GM23338 (cell line): ENCODE measurements around the gene PIF1. TPM values are rescaled to one million over a fixed set of nuclear protein-coding genes. Genes with fewer than 3 reads are reported as not detected.

Experiments used
- ATAC-seq: fragments of 200-7000 bp; cut with Tn5 transposase; 3 replicates; pipeline ENCODE4 v1.9.1; 2020
- DNase-seq: peaks from one replicate; pipeline ENCODE4 v3.0.0-alpha.2; 2015; ENCODE audit warnings: low spot score
- H2AFZ ChIP-seq: fragments of 200-600 bp; sonication (generic); 2 replicates; pipeline ENCODE4 v1.8.0; 2016; ENCODE audit warnings: antibody characterized with exemption, mild to moderate bottlenecking, moderate library complexity
- H3F3A ChIP-seq: fragments of 200-600 bp; sonication (generic); replicated peaks from 2 replicates; pipeline ENCODE4 v1.8.0; 2017; ENCODE audit warnings: antibody characterized with exemption, mixed run types, low read depth
- H3K27ac ChIP-seq: fragments of 200-600 bp; sonication (generic); 2 replicates; pipeline ENCODE4 v1.6.1; 2016; ENCODE audit warnings: low read depth
- H3K27me3 ChIP-seq: fragments of 200-600 bp; sonication (generic); 2 replicates; pipeline ENCODE4 v1.8.0; 2016; ENCODE audit warnings: mild to moderate bottlenecking, mixed run types, moderate library complexity; ENCODE audit not compliant: insufficient read depth
- H3K36me3 ChIP-seq: fragments of 200-600 bp; sonication (generic); 2 replicates; pipeline ENCODE4 v1.8.0; 2016; ENCODE audit warnings: mild to moderate bottlenecking; ENCODE audit not compliant: insufficient read depth
- H3K4me1 ChIP-seq: fragments of 200-600 bp; sonication (generic); 2 replicates; pipeline ENCODE4 v1.8.0; 2016; ENCODE audit warnings: mild to moderate bottlenecking, moderate library complexity; ENCODE audit not compliant: insufficient read depth
- H3K4me2 ChIP-seq: fragments of 200-600 bp; sonication (generic); 2 replicates; pipeline ENCODE4 v1.7.1; 2017; ENCODE audit warnings: mixed run types
- H3K4me3 ChIP-seq: fragments of 200-600 bp; sonication (generic); 2 replicates; pipeline ENCODE4 v1.6.1; 2016; ENCODE audit warnings: mixed run types
- H3K79me2 ChIP-seq: fragments of 200-600 bp; sonication (generic); replicated peaks from 2 replicates; pipeline ENCODE4 v1.8.0; 2017; ENCODE audit warnings: mild to moderate bottlenecking; ENCODE audit not compliant: insufficient read depth
- H3K9me2 ChIP-seq: fragments of 200-600 bp; sonication (generic); 2 replicates; pipeline ENCODE4 v1.8.0; 2017; ENCODE audit not compliant: insufficient read depth
- H4K20me1 ChIP-seq: fragments of 200-600 bp; sonication (generic); replicated peaks from 2 replicates; pipeline ENCODE4 v1.8.0; 2017; ENCODE audit warnings: mild to moderate bottlenecking; ENCODE audit not compliant: insufficient read depth
- H3K27ac Mint-ChIP-seq: 2 replicates; pipeline ENCODE4 v1.8.0; 2020; ENCODE audit warnings: inconsistent platforms, mild to moderate bottlenecking, moderate library complexity, mixed read lengths
- H3K27me3 Mint-ChIP-seq: 3 replicates; pipeline ENCODE4 v1.8.0; 2022; ENCODE audit warnings: low read depth, mild to moderate bottlenecking, moderate library complexity, mixed read lengths, inconsistent platforms; ENCODE audit not compliant: insufficient read depth, poor library complexity
- H3K36me3 Mint-ChIP-seq: 3 replicates; pipeline ENCODE4 v1.8.0; 2021; ENCODE audit warnings: low read depth, mild to moderate bottlenecking, inconsistent platforms, moderate library complexity, mixed read lengths
- H3K4me1 Mint-ChIP-seq: 3 replicates; pipeline ENCODE4 v1.8.0; 2020; ENCODE audit warnings: mild to moderate bottlenecking, inconsistent platforms, mixed read lengths
- H3K4me3 Mint-ChIP-seq: 3 replicates; pipeline ENCODE4 v1.8.0; 2021; ENCODE audit warnings: moderate library complexity, mild to moderate bottlenecking, inconsistent platforms, mixed read lengths
- H3K9me3 Mint-ChIP-seq: 3 replicates; pipeline ENCODE4 v1.8.0; 2020; ENCODE audit warnings: moderate library complexity, mild to moderate bottlenecking, inconsistent platforms, mixed read lengths
- CREB1 ChIP-seq: fragments of 250-450 bp; sonication (Bioruptor Pico); IDR thresholded peaks from 2 replicates; pipeline ENCODE4 v1.5.0; 2020; ENCODE audit warnings: low read depth, mild to moderate bottlenecking, moderate library complexity
- EZH2 ChIP-seq: fragments of 200-600 bp; sonication (generic); IDR thresholded peaks from one replicate; pipeline ENCODE4 v1.8.0; 2017; ENCODE audit warnings: antibody characterized with exemption, mild to moderate bottlenecking, low read depth; ENCODE audit not compliant: unreplicated experiment
- JUNB ChIP-seq: IDR thresholded peaks from one replicate; pipeline ENCODE4 v1.6.1; 2016; ENCODE audit warnings: antibody characterized with exemption; ENCODE audit not compliant: unreplicated experiment
- NANOG ChIP-seq: IDR thresholded peaks from 2 replicates; pipeline ENCODE4 v1.6.1; 2016; ENCODE audit warnings: antibody characterized with exemption, borderline replicate concordance
- POLR2AphosphoS5 ChIP-seq: IDR thresholded peaks from 2 replicates; pipeline ENCODE4 v1.6.1; 2016; ENCODE audit warnings: antibody characterized with exemption, low read depth
- ZNF114 ChIP-seq: fragments of 250-450 bp; sonication (Bioruptor Pico); IDR thresholded peaks from 2 replicates; pipeline ENCODE4 v1.5.0; 2020; ENCODE audit warnings: mild to moderate bottlenecking, moderate library complexity
- polyA plus RNA-seq: library from polyadenylated mRNA; unstranded; fragments of >200 nt; fragmentation: Nextera tagmentation; extraction: Ambion mirVana; gene quantifications from 2 replicates; pipeline ENCODE4 v1.2.1, GENCODE V29; 2016
- total RNA-seq: library from RNA; depleted of rRNA; stranded (reverse); fragments of >200 nt; shearing (Covaris generic); gene quantifications from 2 replicates; pipeline ENCODE4 v1.2.3, GENCODE V29; 2014
- TF ChIP-seq, protein P1 (sequence below), 2 experiments: fragments of 200-600 bp in 1 of 2; sonication (generic) in 1 of 2; conservative IDR thresholded peaks; 2 replicates each; pipeline versions ENCODE4 v1.5.1 to v1.6.1; 2016 to 2017; ENCODE audit warnings: antibody characterized with exemption in 2 of 2, low read depth in 2 of 2, mild to moderate bottlenecking in 2 of 2, moderate library complexity in 1 of 2
- TF ChIP-seq, protein P2 (sequence below): IDR thresholded peaks from one replicate; pipeline ENCODE4 v1.6.1; 2018; ENCODE audit warnings: antibody characterized with exemption; ENCODE audit not compliant: unreplicated experiment
- TF ChIP-seq, protein P3 (sequence below): fragments of 250-450 bp; sonication (Bioruptor Pico); IDR thresholded peaks from 2 replicates; pipeline ENCODE4 v1.5.0; 2020; ENCODE audit warnings: mild to moderate bottlenecking, moderate library complexity

PIF1 gene
- total and polyA plus RNA-seq, 2 experiments from 2014 or later = 116 to 200 TPM

DNA sequence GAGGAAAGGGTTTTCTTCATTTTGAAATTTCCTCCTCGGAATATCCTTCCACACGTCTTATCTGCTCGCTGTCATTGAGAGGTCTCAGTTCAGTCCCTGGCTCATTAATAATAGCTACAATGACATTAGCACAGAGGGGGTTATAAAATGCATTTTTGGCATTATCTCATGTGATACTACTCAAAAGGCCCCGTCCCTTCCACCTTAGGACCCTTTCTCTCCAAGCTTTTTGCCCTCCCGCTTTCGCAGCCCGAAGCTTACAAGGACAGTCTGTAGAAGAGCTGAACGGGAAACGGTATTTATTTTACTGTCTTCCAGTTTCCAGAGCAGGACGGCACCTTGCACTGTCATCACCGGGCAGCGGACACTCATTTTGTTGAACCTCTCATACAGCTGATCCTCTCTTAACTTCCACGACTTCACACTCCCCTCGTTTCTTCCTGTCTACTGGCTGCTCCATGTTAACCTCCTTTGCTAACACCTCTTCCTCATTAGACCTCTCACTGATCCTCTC, 10.6 kb upstream of the PIF1 start:
- ATAC-seq = no peak; the same call in 2 of the 3 replicates
- Mint-ChIP-seq H3K9me3 (no peaks in the 10 kb centered on the region), H3K36me3 (peaks cover 19% of the 10 kb centered on the region), H3K27ac (peak overlapping the region; percentile 43; the same call in 1 of the 2 replicates), H3K4me3 (peak overlapping the region; percentile 31), H3K27me3 (peaks cover 15% of the 10 kb centered on the region), H3K4me1 (peaks cover 38% of the 10 kb centered on the region)
- Histone ChIP-seq H2AFZ (no peak overlapping the region), H3K27me3 (no peaks in the 10 kb centered on the region), H3K4me2 (peak overlapping the region; percentile 64), H3K79me2 (no peaks in the 10 kb centered on the region), H3K27ac (peak overlapping the region; percentile 60), H3K9me2 (no peaks in the 10 kb centered on the region), H3K4me3 (peak overlapping the region; percentile 22; the same call in 1 of the 2 replicates), H3F3A (peaks cover 21% of the 10 kb centered on the region; the same call in 1 of the 2 replicates), H3K36me3 (no peaks in the 10 kb centered on the region), H3K4me1 (peaks cover 19% of the 10 kb centered on the region), H4K20me1 (no peaks in the 10 kb centered on the region)
- DNase-seq = peak; percentile 31
- TF ChIP-seq, protein P1, sequence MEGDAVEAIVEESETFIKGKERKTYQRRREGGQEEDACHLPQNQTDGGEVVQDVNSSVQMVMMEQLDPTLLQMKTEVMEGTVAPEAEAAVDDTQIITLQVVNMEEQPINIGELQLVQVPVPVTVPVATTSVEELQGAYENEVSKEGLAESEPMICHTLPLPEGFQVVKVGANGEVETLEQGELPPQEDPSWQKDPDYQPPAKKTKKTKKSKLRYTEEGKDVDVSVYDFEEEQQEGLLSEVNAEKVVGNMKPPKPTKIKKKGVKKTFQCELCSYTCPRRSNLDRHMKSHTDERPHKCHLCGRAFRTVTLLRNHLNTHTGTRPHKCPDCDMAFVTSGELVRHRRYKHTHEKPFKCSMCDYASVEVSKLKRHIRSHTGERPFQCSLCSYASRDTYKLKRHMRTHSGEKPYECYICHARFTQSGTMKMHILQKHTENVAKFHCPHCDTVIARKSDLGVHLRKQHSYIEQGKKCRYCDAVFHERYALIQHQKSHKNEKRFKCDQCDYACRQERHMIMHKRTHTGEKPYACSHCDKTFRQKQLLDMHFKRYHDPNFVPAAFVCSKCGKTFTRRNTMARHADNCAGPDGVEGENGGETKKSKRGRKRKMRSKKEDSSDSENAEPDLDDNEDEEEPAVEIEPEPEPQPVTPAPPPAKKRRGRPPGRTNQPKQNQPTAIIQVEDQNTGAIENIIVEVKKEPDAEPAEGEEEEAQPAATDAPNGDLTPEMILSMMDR (conservative IDR thresholded peaks at IDR 0.05; ENCODE audit: low read depth in 2 of 2) = 0 out of 4 replicates have a peak, but pooled peaks of 1 of the 2 experiments have one; percentile 7
- TF ChIP-seq JUNB (no peak), CREB1 (CRISPR knock-in tag) (no peak)

DNA sequence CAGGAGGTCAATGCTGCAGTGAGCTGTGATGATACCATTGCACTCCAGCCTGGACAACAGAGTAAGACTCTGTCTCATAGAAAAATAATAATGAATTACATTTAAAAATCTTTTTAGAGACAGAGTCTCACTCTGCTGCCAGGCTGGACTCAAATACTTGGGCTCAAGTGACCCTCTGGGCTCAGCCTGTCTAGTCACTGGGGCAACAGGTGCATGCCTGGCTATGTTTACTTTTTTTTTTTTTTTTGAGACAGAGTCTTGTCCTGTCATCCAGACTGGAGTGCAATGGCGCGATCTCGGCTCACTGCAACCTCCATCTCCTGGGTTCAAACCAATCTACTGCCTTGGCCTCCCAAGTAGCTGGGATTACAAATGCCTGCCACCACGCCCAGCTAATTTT, 8.2 kb upstream of the PIF1 start:
- peaks cover 22% of the 10 kb centered on the region for H3K36me3 Mint-ChIP-seq
- ATAC-seq = no peak
- TF ChIP-seq CREB1 (CRISPR knock-in tag) (no peak), POLR2AphosphoS5 (no peak), JUNB (no peak), EZH2 (no peak), ZNF114 (CRISPR knock-in tag) (no peak), NANOG (no peak)
- TF ChIP-seq, protein P2, sequence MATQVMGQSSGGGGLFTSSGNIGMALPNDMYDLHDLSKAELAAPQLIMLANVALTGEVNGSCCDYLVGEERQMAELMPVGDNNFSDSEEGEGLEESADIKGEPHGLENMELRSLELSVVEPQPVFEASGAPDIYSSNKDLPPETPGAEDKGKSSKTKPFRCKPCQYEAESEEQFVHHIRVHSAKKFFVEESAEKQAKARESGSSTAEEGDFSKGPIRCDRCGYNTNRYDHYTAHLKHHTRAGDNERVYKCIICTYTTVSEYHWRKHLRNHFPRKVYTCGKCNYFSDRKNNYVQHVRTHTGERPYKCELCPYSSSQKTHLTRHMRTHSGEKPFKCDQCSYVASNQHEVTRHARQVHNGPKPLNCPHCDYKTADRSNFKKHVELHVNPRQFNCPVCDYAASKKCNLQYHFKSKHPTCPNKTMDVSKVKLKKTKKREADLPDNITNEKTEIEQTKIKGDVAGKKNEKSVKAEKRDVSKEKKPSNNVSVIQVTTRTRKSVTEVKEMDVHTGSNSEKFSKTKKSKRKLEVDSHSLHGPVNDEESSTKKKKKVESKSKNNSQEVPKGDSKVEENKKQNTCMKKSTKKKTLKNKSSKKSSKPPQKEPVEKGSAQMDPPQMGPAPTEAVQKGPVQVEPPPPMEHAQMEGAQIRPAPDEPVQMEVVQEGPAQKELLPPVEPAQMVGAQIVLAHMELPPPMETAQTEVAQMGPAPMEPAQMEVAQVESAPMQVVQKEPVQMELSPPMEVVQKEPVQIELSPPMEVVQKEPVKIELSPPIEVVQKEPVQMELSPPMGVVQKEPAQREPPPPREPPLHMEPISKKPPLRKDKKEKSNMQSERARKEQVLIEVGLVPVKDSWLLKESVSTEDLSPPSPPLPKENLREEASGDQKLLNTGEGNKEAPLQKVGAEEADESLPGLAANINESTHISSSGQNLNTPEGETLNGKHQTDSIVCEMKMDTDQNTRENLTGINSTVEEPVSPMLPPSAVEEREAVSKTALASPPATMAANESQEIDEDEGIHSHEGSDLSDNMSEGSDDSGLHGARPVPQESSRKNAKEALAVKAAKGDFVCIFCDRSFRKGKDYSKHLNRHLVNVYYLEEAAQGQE = no peak
- TF ChIP-seq, protein P3, sequence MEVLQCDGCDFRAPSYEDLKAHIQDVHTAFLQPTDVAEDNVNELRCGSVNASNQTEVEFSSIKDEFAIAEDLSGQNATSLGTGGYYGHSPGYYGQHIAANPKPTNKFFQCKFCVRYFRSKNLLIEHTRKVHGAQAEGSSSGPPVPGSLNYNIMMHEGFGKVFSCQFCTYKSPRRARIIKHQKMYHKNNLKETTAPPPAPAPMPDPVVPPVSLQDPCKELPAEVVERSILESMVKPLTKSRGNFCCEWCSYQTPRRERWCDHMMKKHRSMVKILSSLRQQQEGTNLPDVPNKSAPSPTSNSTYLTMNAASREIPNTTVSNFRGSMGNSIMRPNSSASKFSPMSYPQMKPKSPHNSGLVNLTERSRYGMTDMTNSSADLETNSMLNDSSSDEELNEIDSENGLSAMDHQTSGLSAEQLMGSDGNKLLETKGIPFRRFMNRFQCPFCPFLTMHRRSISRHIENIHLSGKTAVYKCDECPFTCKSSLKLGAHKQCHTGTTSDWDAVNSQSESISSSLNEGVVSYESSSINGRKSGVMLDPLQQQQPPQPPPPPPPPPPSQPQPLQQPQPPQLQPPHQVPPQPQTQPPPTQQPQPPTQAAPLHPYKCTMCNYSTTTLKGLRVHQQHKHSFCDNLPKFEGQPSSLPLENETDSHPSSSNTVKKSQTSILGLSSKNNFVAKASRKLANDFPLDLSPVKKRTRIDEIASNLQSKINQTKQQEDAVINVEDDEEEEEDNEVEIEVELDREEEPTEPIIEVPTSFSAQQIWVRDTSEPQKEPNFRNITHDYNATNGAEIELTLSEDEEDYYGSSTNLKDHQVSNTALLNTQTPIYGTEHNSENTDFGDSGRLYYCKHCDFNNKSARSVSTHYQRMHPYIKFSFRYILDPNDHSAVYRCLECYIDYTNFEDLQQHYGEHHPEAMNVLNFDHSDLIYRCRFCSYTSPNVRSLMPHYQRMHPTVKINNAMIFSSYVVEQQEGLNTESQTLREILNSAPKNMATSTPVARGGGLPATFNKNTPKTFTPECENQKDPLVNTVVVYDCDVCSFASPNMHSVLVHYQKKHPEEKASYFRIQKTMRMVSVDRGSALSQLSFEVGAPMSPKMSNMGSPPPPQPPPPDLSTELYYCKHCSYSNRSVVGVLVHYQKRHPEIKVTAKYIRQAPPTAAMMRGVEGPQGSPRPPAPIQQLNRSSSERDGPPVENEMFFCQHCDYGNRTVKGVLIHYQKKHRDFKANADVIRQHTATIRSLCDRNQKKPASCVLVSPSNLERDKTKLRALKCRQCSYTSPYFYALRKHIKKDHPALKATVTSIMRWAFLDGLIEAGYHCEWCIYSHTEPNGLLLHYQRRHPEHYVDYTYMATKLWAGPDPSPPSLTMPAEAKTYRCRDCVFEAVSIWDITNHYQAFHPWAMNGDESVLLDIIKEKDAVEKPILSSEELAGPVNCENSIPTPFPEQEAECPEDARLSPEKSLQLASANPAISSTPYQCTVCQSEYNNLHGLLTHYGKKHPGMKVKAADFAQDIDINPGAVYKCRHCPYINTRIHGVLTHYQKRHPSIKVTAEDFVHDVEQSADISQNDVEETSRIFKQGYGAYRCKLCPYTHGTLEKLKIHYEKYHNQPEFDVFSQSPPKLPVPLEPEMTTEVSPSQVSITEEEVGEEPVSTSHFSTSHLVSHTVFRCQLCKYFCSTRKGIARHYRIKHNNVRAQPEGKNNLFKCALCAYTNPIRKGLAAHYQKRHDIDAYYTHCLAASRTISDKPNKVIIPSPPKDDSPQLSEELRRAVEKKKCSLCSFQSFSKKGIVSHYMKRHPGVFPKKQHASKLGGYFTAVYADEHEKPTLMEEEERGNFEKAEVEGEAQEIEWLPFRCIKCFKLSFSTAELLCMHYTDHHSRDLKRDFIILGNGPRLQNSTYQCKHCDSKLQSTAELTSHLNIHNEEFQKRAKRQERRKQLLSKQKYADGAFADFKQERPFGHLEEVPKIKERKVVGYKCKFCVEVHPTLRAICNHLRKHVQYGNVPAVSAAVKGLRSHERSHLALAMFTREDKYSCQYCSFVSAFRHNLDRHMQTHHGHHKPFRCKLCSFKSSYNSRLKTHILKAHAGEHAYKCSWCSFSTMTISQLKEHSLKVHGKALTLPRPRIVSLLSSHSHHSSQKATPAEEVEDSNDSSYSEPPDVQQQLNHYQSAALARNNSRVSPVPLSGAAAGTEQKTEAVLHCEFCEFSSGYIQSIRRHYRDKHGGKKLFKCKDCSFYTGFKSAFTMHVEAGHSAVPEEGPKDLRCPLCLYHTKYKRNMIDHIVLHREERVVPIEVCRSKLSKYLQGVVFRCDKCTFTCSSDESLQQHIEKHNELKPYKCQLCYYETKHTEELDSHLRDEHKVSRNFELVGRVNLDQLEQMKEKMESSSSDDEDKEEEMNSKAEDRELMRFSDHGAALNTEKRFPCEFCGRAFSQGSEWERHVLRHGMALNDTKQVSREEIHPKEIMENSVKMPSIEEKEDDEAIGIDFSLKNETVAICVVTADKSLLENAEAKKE = no peak

More for the DNA sequence above, 8.2 kb upstream of the PIF1 start:
- Histone ChIP-seq H3K27me3 (no peaks in the 10 kb centered on the region), H3K4me1 (peaks cover 11% of the 10 kb centered on the region), H3K4me2 (no peak overlapping the region), H3K27ac (no peak overlapping the region), H3K36me3 (0 out of 2 replicates have a peak, but pooled peaks cover 5% of the 10 kb centered on the region), H2AFZ (no peak overlapping the region), H3K79me2 (peaks cover 13% of the 10 kb centered on the region), H3K9me2 (no peaks in the 10 kb centered on the region), H3F3A (peaks cover 12% of the 10 kb centered on the region; the same call in 1 of the 2 replicates), H4K20me1 (no peaks in the 10 kb centered on the region), H3K4me3 (no peak overlapping the region)
- Mint-ChIP-seq H3K4me1 (peaks cover 27% of the 10 kb centered on the region), H3K9me3 (no peaks in the 10 kb centered on the region; the same call in 2 of the 3 replicates), H3K27me3 (peaks cover 11% of the 10 kb centered on the region), H3K27ac (no peak overlapping the region), H3K4me3 (no peak overlapping the region)
- DNase-seq = no peak
